GM19397 (cell line): Measurements from ENCODE around the gene MCF2L2.
A peak's percentile ranks its signal among the peaks of the same experiment; 100 is the strongest.
"Not testable (repeated sequence)": the region's sequence is repeated elsewhere in the genome, so short reads cannot be mapped to it uniquely, and the experiment has no call there.

Experiments used
- ATAC-seq: cut with Tn5 transposase; IDR thresholded peaks from one replicate; pipeline ENCODE4 v1.9.1; 2021; ENCODE audit warnings: mild to moderate bottlenecking, moderate library complexity; ENCODE audit not compliant: unreplicated experiment

Gene MCF2L2

DNA sequence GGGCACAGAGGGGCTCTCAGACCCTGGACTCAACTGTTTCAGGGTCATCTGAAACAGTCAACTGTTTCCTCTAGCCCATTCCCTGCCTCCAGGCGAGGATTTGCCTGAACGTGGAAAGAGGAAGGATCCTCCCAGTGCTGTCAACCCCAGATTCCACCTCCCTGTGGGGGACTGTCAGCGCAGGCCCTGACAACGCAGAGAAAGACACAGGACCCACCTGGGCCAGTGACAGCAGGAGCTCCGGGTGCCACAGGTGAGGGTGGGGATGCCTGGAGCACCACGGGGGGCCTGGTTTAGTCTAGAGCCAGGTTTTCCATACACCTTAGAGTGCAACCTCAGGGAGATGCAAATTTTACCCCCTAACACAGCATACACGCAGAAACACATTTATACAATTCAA is 246.3 kb downstream of the MCF2L2 start:
- ATAC-seq = no peak

DNA sequence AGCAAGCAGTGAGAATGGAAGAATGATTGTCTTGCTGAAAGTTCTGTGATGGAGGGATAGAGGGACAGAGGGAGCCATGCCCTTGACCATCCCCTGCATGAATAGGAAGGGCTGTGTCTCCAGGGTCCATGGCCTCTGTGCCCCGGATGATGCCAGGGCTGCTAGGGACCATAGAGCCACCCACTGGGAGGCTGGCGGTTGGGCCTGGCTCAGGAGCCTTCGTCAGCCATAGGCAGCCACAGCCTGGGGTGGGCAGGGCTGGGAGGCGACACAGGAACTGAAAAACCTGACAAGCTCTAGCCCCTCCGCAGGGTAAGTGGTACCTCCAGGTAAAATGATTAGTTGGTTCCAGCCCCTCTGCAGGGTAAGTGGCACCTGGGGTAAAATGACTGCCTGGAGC is 246.8 kb downstream of the MCF2L2 start:
- ATAC-seq = no peak

DNA sequence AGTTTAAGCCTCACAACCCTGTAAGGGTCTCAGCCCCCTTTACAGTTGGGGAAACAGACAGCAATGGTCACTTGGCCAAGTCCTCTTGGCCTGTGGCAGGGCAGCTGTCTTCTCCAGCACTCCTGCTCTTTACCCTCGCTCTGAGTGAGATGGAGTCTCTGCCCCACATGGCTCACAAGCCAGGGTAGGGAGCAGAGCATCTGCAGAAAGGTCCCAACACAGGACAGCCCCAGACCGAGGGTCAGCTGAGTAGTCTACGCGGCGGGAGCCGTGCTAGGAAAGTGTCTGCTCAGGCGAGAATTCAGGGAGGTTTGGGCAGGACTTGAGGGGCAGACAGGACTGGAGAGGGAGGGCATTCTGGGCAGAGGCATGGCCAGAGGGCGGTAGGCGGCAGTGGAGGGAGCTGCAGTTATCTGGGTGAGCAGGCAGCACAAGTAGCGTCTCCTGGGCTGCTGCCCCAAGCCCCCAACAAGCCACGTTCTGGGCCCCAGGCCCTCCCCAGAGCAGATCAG is 247.6 kb downstream of the MCF2L2 start:
- ATAC-seq = no peak

DNA sequence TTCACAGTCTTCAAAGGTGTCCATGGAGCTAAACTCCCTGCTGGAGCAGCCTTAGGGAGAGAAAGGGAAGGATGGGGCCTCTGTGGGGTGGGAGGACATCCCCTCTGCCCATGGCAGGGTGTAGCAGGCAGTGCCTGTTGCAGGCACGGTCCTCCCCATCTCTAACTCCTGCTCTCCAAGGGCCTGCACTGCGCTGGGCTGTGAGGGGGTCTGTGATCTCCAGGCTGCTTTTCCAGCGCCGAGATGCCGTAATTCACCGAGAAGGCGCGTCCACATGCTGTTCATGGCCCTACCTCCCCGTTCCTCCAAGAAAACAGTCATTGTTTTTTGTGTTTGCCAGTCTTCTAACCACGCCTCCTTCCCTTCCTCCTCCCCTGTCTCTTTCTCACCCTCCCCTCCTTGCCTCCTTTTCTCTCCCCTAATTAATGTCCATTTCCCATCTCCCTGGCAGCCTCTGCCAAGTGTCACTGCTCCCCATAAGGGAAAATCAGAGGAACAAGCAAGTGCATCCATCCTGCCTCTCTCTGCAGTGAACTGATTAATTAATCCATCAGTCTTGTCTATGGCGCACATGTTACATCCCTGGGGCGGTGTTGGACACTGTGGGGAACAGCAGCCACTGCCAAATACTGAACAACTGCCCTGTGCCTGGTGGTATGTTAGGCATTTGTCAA is 248.2 kb downstream of the MCF2L2 start:
- no peak for ATAC-seq

DNA sequence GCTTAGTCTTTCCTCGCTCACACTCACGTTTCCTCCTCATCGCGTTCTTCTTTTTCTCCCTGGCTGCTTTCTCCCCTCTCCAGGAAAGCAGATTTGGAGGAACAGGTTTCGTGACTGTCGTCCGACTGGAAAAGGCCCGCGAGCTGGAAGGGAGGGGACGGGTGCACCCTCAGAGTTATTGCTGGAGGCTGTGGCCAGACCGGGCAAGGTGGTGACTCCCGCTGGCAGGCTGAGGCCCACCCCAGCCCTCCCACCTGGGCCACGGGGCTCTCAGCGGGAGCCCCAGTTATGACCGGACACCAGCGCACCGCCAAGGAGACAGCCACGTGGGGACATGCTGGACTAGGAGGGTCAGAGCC is 248.9 kb downstream of the MCF2L2 start:
- not testable (repeated sequence) for ATAC-seq

DNA sequence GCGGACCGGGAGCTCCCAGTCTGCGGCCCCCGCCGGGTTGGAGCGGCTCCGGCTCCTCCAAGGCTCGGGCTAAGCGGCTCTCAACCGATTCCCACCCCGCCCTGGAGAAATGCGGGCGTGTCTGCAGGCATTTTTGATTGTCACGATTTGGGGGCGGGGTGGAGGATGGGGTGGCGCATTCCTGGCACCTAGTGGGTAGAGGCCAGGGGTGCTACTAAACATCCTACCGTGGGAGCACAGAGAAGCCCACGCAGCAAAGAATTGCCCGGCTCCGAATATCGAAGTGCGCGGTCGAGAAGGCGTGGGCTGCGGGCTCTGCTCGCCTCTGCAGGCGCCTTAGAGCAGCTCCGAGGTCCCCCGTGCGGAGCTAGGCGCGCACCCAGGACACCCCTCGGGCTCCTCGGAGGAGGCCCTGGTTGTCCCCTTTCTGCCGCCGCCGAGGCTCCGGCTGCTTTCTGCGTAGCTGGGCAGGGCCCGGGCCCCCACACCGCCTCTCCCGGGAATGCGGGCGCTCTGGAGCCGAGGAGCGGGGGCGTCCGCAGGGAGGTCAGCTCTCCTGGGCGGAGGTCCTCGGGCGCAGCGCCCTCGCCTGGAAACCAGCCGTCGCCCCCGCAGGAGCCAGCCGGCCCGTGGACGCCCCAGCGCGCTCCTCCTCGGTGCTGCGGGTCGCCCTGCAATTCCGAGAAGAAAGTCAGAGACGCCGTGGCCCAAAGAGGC is 249.4 kb downstream of the MCF2L2 start:
- ATAC-seq = no peak

DNA sequence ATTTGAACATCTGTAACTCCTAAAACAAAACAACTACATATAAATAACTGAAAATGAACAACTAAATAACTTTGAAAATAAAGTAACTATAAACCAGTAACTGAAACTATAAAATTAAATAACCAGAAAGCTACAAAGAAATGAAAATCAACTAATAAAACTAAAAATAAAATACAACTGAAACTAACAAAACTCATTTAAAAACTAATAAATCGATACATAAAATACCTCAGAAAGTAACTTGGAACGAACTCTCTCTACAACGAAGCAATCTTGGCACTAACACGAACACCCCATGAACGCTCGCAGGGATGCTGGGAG is 249.9 kb downstream of the MCF2L2 start:
- ATAC-seq = no peak

DNA sequence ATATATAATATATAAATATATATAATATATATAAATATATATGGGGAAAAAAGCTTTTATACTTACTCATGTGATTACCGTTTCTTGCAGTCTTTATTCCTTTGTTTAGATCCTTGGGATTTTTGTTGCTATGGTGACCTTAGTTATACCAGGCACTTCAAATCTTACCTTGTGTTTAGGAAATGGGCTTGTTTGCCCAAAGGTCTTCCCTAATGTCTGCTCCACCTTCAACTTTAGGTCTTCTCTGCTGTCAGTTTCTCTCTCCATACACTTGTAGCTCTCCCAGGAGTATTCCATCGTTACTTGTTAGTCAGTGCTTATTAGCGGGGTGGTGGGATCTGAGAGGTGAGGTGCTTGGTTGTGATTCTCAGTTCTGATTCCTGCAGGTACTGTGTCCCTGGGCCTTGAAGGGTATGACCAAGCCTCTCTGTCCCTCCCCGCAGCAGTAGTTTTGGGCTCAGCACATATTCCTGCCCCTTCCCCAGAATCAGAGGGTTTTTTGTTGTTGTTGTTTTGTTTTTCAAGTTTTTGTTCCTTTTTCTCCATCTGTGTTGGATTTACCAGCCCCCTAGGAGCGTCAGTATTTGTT is 256.3 kb downstream of the MCF2L2 start:
- ATAC-seq = no peak

DNA sequence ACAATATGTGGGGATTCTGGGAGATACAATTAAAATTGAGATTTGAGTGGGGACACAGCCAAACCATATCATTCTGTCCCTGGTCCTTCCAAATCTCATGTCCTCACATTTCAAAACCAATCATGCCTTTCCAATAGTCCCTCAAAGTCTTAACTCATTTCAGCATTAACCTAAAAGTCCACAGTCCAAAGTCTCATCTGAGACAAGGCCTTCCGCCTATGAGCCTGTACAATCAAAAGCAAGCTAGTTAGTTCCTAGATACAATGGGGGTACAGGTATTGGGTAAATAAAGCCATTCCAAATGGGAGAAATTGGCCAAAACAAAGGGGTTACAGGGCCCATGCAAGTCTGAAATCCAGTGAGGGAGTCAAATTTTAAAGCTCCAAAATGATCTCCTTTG is 260.4 kb downstream of the MCF2L2 start:
- not testable (repeated sequence) for ATAC-seq

DNA sequence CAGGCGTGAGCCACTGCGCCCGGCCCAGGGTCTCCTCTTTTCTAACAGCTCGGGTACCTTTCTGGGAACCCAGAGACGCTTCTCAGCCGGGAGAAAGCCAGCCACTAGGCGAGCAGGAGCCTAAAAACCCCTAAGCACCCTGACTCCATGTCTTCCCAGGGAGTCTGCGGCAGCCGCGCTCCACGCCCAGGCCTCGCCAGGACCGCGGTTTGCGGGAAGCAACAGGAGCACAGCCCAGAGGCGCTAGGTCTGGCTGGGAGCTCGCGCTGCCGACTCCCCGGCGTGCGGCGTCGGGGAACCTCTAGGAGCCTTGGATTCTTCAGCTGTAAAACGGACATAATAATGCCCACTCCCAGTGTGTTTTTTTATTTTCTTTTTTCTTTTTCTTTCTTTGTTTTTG is 264.9 kb downstream of the MCF2L2 start:
- ATAC-seq = no peak

DNA sequence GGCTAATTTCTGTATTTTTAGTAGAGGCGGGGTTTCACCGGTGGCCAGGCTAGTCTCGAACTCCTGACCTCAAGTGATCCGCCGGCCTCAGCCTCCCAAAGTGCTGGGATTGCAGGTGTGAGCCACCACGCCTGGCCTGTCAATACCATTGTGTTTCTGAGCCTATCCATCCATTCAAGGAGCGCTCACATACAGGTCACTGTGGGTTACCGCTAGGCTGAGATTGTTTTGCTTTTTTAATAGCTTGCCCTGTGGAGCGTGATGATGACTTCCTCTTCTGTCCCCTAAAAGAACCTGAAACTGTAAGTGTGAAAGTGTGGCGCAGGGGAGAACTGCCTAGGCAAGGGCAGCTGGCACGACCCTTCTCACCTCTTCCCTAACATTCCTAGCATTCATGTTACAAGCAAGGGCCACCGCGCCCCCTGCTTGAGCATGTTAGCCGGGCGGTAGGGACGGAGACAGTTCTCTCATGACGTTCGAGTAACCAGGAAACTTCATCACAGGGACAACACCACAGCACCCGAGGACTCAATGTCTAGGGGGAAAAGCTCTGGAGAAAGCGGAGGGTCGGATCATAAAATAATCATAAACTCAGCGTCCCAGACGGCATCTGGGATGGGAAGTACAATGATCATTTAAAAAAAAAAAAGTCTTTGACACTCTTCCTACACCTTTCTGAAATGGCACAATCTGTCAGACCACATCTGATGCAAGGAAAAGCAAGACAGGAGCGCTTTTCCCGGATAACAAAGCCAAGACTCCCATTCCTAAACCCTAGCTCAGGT is 266.7 kb downstream of the MCF2L2 start:
- peak; percentile 67 for ATAC-seq

DNA sequence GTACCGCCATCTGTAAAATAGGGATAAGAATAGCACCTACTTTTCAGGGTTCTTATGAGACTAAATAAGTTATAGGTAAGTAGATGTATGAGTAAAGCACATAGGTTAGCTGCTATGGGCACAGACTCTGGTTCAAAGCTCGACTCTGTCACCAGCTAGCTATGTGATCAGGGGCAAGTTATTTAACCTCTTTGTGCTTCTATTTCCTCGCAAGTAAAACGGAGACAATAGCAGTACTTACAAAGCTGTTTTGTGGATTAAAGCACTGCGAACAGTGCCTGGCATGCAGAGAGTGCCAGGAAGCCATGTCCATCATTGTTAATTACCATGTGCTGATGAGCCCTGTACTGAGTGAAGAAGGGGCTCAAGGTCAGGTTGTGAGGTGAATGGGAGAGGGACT is 267.8 kb downstream of the MCF2L2 start:
- ATAC-seq = no peak

DNA sequence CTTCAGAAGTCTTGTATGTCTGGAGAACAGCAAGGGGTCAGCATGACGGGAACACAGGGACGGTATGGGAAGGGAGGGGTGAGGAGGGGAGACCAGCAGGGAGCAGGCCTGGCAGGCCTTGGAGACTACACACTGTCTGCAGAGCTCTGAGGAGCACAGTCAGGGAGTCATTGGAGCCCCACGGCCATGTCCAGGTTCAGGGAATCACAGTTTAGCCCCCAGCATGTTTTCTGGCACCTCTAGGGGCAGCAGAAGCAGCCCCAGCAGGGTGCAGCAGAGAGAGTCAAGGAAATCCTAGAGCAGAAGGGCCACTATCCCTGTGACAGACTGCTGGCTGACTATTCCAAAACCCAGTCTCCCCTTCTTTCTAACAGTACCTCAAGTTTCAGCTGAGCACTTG is 269.1 kb downstream of the MCF2L2 start:
- no peak for ATAC-seq

DNA sequence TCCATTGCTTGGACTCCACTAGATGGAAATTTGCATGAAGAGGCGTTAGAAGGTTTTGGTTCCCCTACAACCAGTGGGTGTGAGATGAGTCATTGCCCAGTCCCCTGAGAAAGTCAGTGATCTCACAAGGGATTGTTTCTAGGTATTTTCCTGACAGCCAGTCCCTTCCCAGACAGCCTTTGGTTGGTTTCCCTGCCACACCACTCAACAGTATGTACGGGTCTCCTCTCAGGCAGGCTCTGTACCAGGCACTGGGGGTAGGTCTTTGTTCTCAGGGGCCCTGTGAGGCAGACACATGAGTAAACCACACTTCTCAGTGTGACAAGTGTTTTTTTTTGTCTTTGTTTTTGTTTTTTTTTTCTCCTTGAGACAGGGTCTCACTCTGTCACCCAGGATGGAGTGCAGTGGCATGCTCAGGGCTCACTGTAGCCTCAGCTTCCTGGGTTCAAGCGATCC is 269.8 kb downstream of the MCF2L2 start:
- peak; percentile 56 for ATAC-seq

DNA sequence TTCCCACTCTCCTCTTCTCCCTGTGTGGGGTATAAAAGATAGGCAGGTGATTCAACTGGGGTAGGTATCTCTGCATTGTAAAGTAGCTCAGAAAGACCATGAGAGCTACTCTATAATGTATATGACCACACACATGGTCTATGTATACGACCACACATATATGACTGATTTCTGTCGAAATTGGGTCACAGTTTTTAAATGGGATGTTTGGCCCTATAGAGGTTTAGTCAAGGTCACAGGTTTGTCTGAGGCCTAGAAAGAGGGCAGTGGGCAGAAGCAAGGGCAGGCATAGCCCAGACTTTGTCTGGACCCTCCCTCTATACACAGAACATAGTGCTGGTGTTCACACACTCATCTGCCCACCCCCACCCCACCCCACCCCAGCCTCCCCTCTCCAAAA is 270.3 kb downstream of the MCF2L2 start:
- ATAC-seq = peak; percentile 6

DNA sequence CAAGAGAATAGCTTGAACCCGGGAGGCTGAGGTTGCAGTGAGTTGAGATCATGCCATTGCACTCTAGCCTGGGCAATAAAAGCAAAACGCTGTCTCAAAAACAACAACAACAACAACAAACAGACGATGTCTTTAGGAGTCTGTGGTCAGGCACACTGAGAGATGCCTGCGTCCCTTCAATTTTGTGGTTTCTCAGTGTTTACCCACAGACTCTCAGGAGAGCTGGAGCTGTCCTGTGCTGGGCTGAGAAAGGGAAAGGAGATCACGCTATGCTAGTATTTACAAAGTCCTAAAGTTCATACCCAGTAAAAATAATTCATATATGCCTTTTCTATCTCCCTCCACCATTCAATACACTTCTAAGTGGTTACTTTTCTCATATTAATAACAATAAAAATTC is 272.2 kb downstream of the MCF2L2 start:
- no peak for ATAC-seq

DNA sequence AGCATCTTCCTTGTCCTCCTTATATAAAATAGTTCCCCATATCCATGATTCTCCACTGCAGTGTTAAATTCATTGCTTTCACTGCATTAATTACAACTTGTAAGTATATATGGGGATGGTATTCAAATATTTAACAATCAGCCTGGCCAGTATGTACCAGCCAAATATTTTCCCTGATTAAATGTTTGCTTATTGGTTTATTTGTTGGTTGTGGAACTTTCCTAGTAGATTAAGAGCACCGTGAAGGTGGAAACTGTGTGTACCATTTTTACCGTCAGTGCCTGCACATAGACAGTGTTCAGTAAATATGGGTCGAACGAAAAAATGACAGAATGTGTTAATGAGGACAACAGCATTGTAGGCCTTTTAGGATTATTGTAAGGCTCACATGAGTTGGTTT is 272.9 kb downstream of the MCF2L2 start:
- ATAC-seq = no peak

DNA sequence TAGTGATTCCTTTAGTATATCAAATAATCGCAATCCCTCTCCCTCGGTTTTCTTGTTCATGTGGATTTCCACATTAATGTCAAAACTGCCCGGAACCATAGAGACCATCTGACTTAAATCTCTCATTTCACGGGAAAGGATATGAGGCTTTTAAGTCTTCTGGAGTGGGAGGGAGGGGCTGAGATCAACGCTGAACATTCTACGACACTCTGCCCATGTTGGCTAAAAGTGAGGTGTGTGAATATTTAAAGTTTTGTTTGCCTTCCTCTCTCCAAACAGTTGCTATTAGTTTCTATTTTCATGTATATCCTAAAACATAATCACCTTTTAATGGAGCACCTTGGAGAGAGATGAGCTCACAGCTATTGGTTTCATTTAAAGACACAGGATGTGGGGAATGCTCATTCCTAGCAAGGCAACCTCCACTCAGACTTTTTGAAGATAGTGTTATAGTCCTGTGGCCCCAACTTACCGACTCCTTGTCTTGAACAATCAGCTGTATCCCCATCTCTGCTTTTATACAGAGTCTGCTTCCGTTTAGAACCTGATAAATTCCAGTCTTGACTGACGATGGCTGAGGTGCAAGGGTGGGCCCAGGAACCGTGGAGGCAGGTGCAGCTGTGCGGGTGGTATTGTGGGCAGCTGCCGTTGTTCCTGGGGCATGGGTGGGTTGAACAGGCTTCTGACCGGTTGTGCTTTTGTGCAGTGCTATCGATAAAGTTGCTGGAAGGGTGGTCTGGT is 275.0 kb downstream of the MCF2L2 start:
- no peak for ATAC-seq

DNA sequence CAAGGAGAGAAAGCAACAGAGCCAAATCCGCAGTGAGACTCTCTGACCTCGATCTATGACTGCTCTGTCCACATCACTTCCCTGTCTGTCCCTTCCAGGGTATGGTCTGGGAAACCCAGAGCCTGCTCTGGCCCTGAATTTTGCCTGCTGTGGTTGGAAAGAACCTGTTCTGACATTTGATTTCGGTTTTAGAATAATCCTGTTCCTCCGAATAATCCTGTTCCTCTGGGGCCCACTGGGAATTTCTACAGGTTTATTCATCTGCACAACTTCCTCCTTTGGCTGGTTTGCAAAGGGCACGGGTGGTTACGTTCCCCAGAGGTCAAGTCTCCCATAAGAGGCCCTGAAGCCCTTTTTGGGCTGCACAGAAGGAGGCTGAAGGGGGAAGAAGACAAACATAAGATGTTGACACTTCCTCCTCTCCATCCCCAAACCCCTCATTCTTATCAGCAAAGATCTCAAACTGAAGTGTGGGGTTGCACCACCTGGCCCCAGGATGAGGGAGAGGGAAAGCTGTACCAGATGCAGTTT is 276.5 kb downstream of the MCF2L2 start:
- ATAC-seq = no peak

DNA sequence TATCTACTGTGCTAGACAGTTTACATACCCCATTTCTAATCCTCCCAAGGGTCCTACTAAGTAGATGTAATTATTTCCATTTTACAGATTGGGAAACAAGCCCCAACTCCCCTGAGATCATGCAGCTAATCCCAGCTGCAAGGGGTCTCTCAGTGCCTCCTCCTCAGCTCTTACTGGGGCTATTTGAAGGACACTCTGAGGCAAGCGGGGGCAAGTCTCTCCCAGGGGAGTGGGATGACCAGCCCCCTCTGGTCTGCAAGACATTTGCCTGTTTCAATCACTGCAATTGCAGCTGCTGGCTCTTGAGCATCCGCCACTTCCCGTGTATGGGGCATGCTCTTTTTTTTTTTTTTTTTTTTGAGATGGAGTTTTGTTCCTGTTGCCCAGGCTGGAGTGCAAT is 277.3 kb downstream of the MCF2L2 start:
- ATAC-seq = no peak
